Measurements from ENCODE around the gene ZMAT5.

- TF ChIP-seq ESRRA (CRISPR knock-in tag; IDR thresholded peaks at IDR 0.05; ENCODE audit: borderline replicate concordance) = no peak
- no peak for TF ChIP-seq CTCF (IDR thresholded peaks at IDR 0.05)
- no peak for TF ChIP-seq NFE2L1 (CRISPR knock-in tag; IDR thresholded peaks at IDR 0.05)
- no peak for TF ChIP-seq FOXP1 (CRISPR knock-in tag; IDR thresholded peaks at IDR 0.05; ENCODE audit: borderline replicate concordance)
- TF ChIP-seq SP1 (CRISPR knock-in tag; conservative IDR thresholded peaks at IDR 0.05) = no peak
These were observed 35.0 kb upstream of the ZMAT5 start for GRCh38 chr22:29801796-29802195.

Data from WTC11 (cell line).